OCI-LY7 (cell line): ENCODE data around the gene ATP5F1C. TPM values are rescaled to one million over a fixed set of nuclear protein-coding genes. Genes with fewer than 3 reads are reported as not detected.

Experiments used
- BruUV-seq: library from RNA; stranded (reverse); fragments of 400-500 nt; replicated peaks from 2 replicates; lab custom pipeline; 2021; lab: Mats Ljungman, UMichigan
- CTCF ChIA-PET: fragments of 300-600 bp; sonication (Branson Sonifier 250); formaldehyde crosslinking; loops from one replicate; lab custom pipeline; 2022; ENCODE audit warnings: antibody characterized with exemption; ENCODE audit not compliant: unreplicated experiment; lab: Charles Lee
- POLR2A ChIA-PET: fragments of 300-600 bp; sonication (Branson Sonifier 250); formaldehyde crosslinking; loops from one replicate; lab custom pipeline; 2022; ENCODE audit warnings: antibody characterized with exemption; lab: Charles Lee
- DNase-seq: peaks from one replicate; pipeline ENCODE4 v3.0.0-alpha.2; 2015; ENCODE audit warnings: low spot score
- H2AFZ ChIP-seq: fragments of 200-600 bp; sonication (generic), shearing (Covaris generic); 2 replicates; pipeline ENCODE4 v1.6.1; 2014; ENCODE audit warnings: mild to moderate bottlenecking, antibody characterized with exemption, low read length, moderate library complexity
- H3K27ac ChIP-seq: fragments of 200-600 bp; sonication (generic); 2 replicates; pipeline ENCODE4 v1.5.1; 2014; ENCODE audit warnings: mixed run types, low read depth, mild to moderate bottlenecking, moderate library complexity, low read length, inconsistent platforms; ENCODE audit not compliant: poor library complexity, severe bottlenecking
- H3K36me3 ChIP-seq: fragments of 200-600 bp; sonication (generic); 2 replicates; pipeline ENCODE4 v1.6.1; 2014; ENCODE audit warnings: mild to moderate bottlenecking, antibody characterized with exemption, low read length, moderate library complexity, mixed read lengths; ENCODE audit not compliant: insufficient read depth
- H3K4me1 ChIP-seq: fragments of 200-600 bp; sonication (generic); 2 replicates; pipeline ENCODE4 v1.5.1; 2014; ENCODE audit warnings: mild to moderate bottlenecking, low read length; ENCODE audit not compliant: insufficient read depth, poor library complexity, severe bottlenecking
- H3K4me2 ChIP-seq: fragments of 200-600 bp; sonication (generic); 2 replicates; pipeline ENCODE4 v1.6.1; 2014; ENCODE audit warnings: mild to moderate bottlenecking, low read length
- H3K4me3 ChIP-seq: fragments of 200-600 bp; sonication (generic); 2 replicates; pipeline ENCODE4 v1.5.1; 2014; ENCODE audit warnings: mild to moderate bottlenecking, low read depth, low read length; ENCODE audit not compliant: poor library complexity, severe bottlenecking
- H3K79me2 ChIP-seq: fragments of 200-600 bp; sonication (generic); 2 replicates; pipeline ENCODE4 v1.6.1; 2016; ENCODE audit warnings: low read depth, mild to moderate bottlenecking, low read length, moderate library complexity, mixed read lengths; ENCODE audit not compliant: insufficient read depth
- H3K9me2 ChIP-seq: fragments of 200-600 bp; sonication (generic); 2 replicates; pipeline ENCODE4 v1.6.1; 2016; ENCODE audit warnings: mild to moderate bottlenecking, low read length, mixed read lengths; ENCODE audit not compliant: insufficient read depth
- H3K9me3 ChIP-seq: fragments of 200-600 bp; sonication (generic); 2 replicates; pipeline ENCODE4 v1.6.1; 2014; ENCODE audit warnings: mild to moderate bottlenecking, mixed run types, low read length, mixed read lengths
- H4K20me1 ChIP-seq: fragments of 200-600 bp; sonication (generic); 2 replicates; pipeline ENCODE4 v1.6.1; 2014; ENCODE audit warnings: mild to moderate bottlenecking, antibody characterized with exemption, low read length, moderate library complexity, mixed read lengths; ENCODE audit not compliant: insufficient read depth
- EZH2phosphoT487 ChIP-seq: fragments of 200-600 bp; sonication (generic); IDR thresholded peaks from 2 replicates; pipeline ENCODE4 v1.6.1; 2018; ENCODE audit warnings: low read depth, borderline replicate concordance, mild to moderate bottlenecking, mixed run types, antibody characterized with exemption, low read length, moderate library complexity, mixed read lengths
- intact Hi-C: fragments of 100-400 bp; cut with micrococcal nuclease; formaldehyde crosslinking; loops from one replicate; pipeline ENCODE4 v1.10.0; 2022; ENCODE audit not compliant: unreplicated experiment
- total RNA-seq, 2 experiments: library from RNA; depleted of rRNA in 1 of 2; stranded (reverse); fragments of >200 nt in 1 of 2; shearing (Covaris generic) in 1 of 2; gene quantifications; 2 replicates each; pipeline ENCODE4 v1.2.3, GENCODE V29; 2014 to 2022
- TF ChIP-seq, protein P1 (sequence below): fragments of 200-600 bp; sonication (generic); conservative IDR thresholded peaks from 2 replicates; pipeline ENCODE4 v1.5.1; 2014; ENCODE audit warnings: mild to moderate bottlenecking, antibody characterized with exemption, low read length, moderate library complexity, mixed read lengths

Gene ATP5F1C
- total RNA-seq, 2 experiments from 2014 or later, result 242 to 283 TPM

DNA sequence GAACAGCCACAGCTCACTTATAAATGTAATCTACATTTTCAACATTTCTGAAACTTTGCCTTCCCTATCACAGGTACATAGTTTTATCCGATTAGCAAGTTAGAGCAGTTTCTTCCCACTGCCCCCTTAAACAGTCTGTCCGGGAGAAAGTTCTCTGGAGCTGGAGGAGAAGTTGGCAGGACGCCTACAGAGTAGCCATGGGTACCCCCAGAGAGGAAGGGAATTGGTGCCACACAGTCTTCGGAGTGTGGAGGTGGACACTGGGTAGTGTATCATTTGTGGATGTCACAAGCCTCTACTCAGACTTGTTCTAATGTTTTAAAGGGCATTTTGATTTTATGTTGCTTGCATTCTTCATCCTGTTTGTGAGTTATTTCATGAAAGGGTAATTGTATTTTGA, 69.3 kb downstream of the ATP5F1C start:
- intact Hi-C loops, result no loop called here
- ChIA-PET CTCF (no interaction called here), POLR2A (interaction anchor here (0.6 to 1.0 kb wide), 6 partner anchors 9 to 395 kb away, joined by 4 read pairs; no protein-coding TSS in a partner anchor)
- DNase-seq, result no peak
- Histone ChIP-seq H3K4me2 (no peak overlapping the region), H3K9me3 (peaks cover 10% of the 10 kb centered on the region), H4K20me1 (no peaks in the 10 kb centered on the region), H3K4me1 (no peaks in the 10 kb centered on the region), H3K9me2 (no peaks in the 10 kb centered on the region), H3K4me3 (no peak overlapping the region), H3K79me2 (no peaks in the 10 kb centered on the region), H3K27ac (no peak overlapping the region), H2AFZ (no peak overlapping the region), H3K36me3 (no peaks in the 10 kb centered on the region; the same call in 1 of the 2 replicates)
- BruUV-seq, result no TSS peak
- TF ChIP-seq, protein P1, sequence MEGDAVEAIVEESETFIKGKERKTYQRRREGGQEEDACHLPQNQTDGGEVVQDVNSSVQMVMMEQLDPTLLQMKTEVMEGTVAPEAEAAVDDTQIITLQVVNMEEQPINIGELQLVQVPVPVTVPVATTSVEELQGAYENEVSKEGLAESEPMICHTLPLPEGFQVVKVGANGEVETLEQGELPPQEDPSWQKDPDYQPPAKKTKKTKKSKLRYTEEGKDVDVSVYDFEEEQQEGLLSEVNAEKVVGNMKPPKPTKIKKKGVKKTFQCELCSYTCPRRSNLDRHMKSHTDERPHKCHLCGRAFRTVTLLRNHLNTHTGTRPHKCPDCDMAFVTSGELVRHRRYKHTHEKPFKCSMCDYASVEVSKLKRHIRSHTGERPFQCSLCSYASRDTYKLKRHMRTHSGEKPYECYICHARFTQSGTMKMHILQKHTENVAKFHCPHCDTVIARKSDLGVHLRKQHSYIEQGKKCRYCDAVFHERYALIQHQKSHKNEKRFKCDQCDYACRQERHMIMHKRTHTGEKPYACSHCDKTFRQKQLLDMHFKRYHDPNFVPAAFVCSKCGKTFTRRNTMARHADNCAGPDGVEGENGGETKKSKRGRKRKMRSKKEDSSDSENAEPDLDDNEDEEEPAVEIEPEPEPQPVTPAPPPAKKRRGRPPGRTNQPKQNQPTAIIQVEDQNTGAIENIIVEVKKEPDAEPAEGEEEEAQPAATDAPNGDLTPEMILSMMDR, result no peak
- no peak for TF ChIP-seq EZH2phosphoT487

Other genes with a start within 250 kb of the ATP5F1C start
- gene ITIH5, start 121.2 kb upstream of the ATP5F1C start, total RNA-seq (2014; rRNA removed; shearing (Covaris generic)), result not detected in 2 replicates
- not detected in 2 replicates for gene ITIH5, start 121.2 kb upstream of the ATP5F1C start, total RNA-seq (2022)
- not detected in 2 replicates for gene ITIH2, start 84.9 kb upstream of the ATP5F1C start, total RNA-seq (2014; rRNA removed; shearing (Covaris generic))
- not detected in 2 replicates for gene ITIH2, start 84.9 kb upstream of the ATP5F1C start, total RNA-seq (2022)
- gene KIN, start 184 bp upstream of the ATP5F1C start, total RNA-seq (2014; rRNA removed; shearing (Covaris generic)), result 12.0 and 14.3 TPM in 2 replicates
- gene KIN, start 184 bp upstream of the ATP5F1C start, total RNA-seq (2022), result 13.6 and 15.5 TPM in 2 replicates
- gene TAF3, start 30.3 kb downstream of the ATP5F1C start, total RNA-seq (2014; rRNA removed; shearing (Covaris generic)), result 3.8 and 4.4 TPM in 2 replicates
- gene TAF3, start 30.3 kb downstream of the ATP5F1C start, total RNA-seq (2022), result 11.1 and 12.0 TPM in 2 replicates